Osteocyte (in vitro differentiated cells): ENCODE measurements around the gene CFAP77. TPM values are rescaled to one million over a fixed set of nuclear protein-coding genes. Genes with fewer than 3 reads are reported as not detected.

Experiments
- DNase-seq: peaks from one replicate; pipeline ENCODE4 v3.0.0; 2021; ENCODE audit warnings: mixed read lengths; ENCODE audit not compliant: unreplicated experiment; ENCODE audit errors: extremely low spot score
- H3K27ac Mint-ChIP-seq: one replicate; pipeline ENCODE4 v1.8.0; 2021; ENCODE audit warnings: mild to moderate bottlenecking, mixed read lengths; ENCODE audit not compliant: unreplicated experiment
- H3K27me3 Mint-ChIP-seq: one replicate; pipeline ENCODE4 v1.8.0; 2021; ENCODE audit warnings: mixed read lengths; ENCODE audit not compliant: unreplicated experiment
- H3K36me3 Mint-ChIP-seq: one replicate; pipeline ENCODE4 v1.8.0; 2021; ENCODE audit warnings: mixed read lengths; ENCODE audit not compliant: unreplicated experiment
- H3K4me1 Mint-ChIP-seq: one replicate; pipeline ENCODE4 v1.8.0; 2021; ENCODE audit warnings: mixed read lengths; ENCODE audit not compliant: unreplicated experiment
- H3K4me3 Mint-ChIP-seq: one replicate; pipeline ENCODE4 v1.8.0; 2021; ENCODE audit warnings: mild to moderate bottlenecking, moderate library complexity, mixed read lengths; ENCODE audit not compliant: unreplicated experiment
- H3K9me3 Mint-ChIP-seq: one replicate; pipeline ENCODE4 v1.8.0; 2021; ENCODE audit warnings: mixed read lengths; ENCODE audit not compliant: unreplicated experiment
- total RNA-seq: library from RNA; stranded (reverse); gene quantifications from 2 replicates; pipeline ENCODE4 v1.2.1, GENCODE V29; 2021
- TF ChIP-seq, protein P1 (sequence below): fragments of 200-600 bp; sonication (generic); IDR thresholded peaks from 2 replicates; pipeline ENCODE4 v1.5.0; 2021; ENCODE audit warnings: antibody characterized with exemption, mild to moderate bottlenecking, moderate library complexity

The CFAP77 gene
- total RNA-seq, 1 donor from 2014 or later = 0.48 TPM

DNA sequence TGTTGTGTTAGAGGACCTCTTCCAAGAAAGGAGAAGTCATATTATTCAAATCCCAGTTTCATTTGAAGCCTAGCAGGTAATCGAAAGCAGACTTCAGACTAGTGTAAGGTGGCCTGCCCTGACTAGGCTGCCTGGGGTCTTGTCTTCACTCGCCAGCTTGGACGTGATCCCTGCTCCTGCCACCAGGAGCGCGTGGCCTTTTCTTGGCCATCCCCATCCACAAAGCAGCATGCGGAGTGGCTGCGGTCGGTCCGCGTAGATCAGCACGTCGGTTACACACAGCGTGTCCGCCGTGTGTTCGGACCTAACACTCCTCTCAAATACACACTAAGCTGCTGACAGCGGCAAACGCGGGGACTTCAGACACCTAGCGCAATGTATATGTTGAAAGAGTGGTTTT is 37.3 kb downstream of the CFAP77 start:
- Mint-ChIP-seq H3K9me3 (no peaks in the 10 kb centered on the region), H3K4me3 (no peak overlapping the region), H3K27me3 (peaks cover 37% of the 10 kb centered on the region), H3K4me1 (no peaks in the 10 kb centered on the region), H3K27ac (no peak overlapping the region), H3K36me3 (no peaks in the 10 kb centered on the region)
- no peak for DNase-seq
- TF ChIP-seq, protein P1, sequence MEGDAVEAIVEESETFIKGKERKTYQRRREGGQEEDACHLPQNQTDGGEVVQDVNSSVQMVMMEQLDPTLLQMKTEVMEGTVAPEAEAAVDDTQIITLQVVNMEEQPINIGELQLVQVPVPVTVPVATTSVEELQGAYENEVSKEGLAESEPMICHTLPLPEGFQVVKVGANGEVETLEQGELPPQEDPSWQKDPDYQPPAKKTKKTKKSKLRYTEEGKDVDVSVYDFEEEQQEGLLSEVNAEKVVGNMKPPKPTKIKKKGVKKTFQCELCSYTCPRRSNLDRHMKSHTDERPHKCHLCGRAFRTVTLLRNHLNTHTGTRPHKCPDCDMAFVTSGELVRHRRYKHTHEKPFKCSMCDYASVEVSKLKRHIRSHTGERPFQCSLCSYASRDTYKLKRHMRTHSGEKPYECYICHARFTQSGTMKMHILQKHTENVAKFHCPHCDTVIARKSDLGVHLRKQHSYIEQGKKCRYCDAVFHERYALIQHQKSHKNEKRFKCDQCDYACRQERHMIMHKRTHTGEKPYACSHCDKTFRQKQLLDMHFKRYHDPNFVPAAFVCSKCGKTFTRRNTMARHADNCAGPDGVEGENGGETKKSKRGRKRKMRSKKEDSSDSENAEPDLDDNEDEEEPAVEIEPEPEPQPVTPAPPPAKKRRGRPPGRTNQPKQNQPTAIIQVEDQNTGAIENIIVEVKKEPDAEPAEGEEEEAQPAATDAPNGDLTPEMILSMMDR = peak; percentile 13

DNA sequence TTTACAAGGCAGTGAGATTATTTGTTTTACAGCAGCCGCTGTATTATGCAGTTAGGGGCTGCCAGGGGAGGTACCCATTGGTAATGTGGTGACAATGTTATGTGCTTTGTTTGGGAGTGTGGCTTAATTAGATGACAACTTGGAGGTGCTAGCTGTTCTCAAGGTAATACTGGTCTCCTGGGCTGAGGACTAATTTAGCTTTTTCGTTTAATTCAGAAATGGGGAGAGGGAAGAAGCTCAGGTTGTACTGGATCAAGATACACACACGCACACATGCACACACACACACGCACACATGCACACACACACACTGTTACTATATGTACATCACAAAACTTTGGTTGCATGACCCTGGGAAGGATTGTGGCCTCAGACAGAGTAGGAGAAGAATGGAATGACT is 37.9 kb downstream of the CFAP77 start:
- Mint-ChIP-seq H3K27me3 (peaks cover 36% of the 10 kb centered on the region), H3K4me3 (no peak overlapping the region), H3K9me3 (no peaks in the 10 kb centered on the region), H3K36me3 (no peaks in the 10 kb centered on the region), H3K4me1 (no peaks in the 10 kb centered on the region), H3K27ac (no peak overlapping the region)
- DNase-seq = no peak
- TF ChIP-seq, protein P1 = no peak

DNA sequence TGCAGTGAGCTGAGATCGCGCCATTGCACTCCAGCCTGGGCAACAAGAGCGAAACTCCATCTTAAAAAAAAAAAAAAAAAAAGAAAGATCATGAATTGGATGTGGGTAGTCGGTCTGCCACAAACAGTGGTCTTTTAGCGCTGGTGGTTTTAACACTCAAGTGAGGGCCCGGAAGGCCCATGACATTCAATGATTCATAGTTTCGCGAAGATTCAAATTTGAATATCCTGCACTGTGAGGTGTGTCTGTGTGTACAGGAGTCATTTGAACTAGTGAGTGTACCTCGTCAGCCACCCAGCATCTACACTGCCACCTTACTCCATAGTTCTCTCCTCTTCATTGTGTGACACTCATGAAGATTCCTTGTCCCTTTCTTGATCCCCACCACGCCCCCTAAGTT is 41.3 kb downstream of the CFAP77 start:
- Mint-ChIP-seq H3K36me3 (no peaks in the 10 kb centered on the region), H3K27ac (no peak overlapping the region), H3K4me3 (no peak overlapping the region), H3K9me3 (no peaks in the 10 kb centered on the region), H3K27me3 (peaks cover 37% of the 10 kb centered on the region), H3K4me1 (no peaks in the 10 kb centered on the region)
- no peak for DNase-seq
- TF ChIP-seq, protein P1 = no peak

DNA sequence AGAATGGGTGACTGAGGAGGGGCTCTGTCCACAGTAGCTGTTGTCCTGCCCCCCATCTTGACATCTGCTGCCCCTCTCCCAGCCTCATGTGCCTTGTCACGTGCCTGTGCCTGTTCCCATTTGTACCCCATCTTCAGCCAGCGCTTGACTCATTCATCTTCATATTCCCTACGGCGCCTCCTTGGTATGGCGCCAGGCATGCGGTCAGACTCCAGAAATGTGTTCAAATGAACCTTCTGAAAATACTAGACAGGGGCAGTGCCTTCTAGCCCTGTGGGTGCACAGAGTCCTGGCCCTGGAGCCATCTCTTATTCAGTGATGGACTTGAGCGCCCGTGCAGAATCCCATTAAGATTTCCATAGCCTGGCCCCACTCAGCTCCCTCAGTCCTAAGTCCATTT is 46.2 kb downstream of the CFAP77 start:
- DNase-seq = no peak
- TF ChIP-seq, protein P1 = no peak
- Mint-ChIP-seq H3K36me3 (no peaks in the 10 kb centered on the region), H3K27ac (no peak overlapping the region), H3K4me1 (no peaks in the 10 kb centered on the region), H3K9me3 (no peaks in the 10 kb centered on the region), H3K4me3 (no peak overlapping the region), H3K27me3 (peaks cover 18% of the 10 kb centered on the region)

DNA sequence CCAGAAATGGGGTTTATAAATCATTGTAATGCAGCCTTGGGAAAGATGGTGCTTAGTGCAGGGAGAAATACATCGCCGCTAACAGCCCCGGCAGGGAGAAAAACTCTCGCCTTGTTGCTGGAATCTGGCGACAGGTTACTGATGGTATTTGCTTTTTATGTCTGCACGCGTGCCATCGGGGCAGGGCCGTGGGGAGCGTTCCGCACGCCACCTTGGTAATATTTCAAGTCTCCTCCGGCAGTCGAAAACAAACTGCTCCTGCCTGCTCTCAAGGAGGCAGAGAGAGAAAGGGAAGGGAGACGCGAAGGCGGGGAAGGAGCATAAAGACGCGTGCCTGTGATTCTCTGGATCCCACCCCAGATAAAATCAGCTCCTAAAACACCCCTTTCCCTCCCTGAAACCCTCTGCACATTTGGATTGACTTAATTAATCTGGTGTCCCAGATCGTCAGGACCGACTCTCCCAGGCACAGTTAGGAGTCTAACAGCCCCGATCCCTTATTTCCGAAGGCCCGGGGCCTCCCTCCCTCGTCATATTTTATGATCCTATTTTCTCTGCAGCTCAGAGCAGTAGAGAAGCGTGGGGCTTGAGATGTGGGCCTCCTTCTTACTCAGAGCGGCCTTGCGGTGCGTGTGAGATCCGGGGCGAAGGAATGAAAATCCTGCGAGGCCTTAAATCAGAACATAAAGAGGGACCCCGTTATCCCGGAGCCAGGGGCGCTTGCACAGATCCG is 47.7 kb downstream of the CFAP77 start:
- Mint-ChIP-seq H3K4me1 (no peaks in the 10 kb centered on the region), H3K27ac (no peak overlapping the region), H3K4me3 (no peak overlapping the region), H3K27me3 (peaks cover 11% of the 10 kb centered on the region), H3K9me3 (no peaks in the 10 kb centered on the region), H3K36me3 (no peaks in the 10 kb centered on the region)
- no peak for DNase-seq
- TF ChIP-seq, protein P1 = no peak
